ENCODE data around the gene PDE4A.

PDE4A gene

GRCh38 chr19:10399878-10400277, 20.5 kb upstream of the PDE4A start:
- ChIA-PET POLR2A (interaction anchor here (0.8 kb wide), 1 partner anchor 9 kb away, joined by 3 read pairs; no protein-coding TSS in a partner anchor), CTCF (interaction anchor here (0.8 to 41.8 kb wide), 7 partner anchors 8 to 137 kb away, joined by 3 to 1180 read pairs (median 32); partner anchors contain the start of genes ICAM1, PDE4A and TYK2)
- no peak for DNase-seq (ENCODE audit: low read depth, low spot score)
- H3K4me3 ChIP-seq (ENCODE audit: low read depth, low read length): no peak overlapping the region
- TF ChIP-seq CTCF (IDR thresholded peaks at IDR 0.05; ENCODE audit: insufficient read depth, low read length, missing control alignments): no peak

- no peak for DNase-seq (ENCODE audit: low read depth, low spot score)
- ChIA-PET CTCF (interaction anchor here (1.2 to 41.8 kb wide), 10 partner anchors 8 to 299 kb away, joined by 3 to 1180 read pairs (median 37); partner anchors contain the start of genes ICAM1, PDE4A and QTRT1), POLR2A (interaction anchor here (0.5 kb wide), 1 partner anchor 69 kb away, joined by 3 read pairs; no protein-coding TSS in a partner anchor)
- peak overlapping the region; percentile 98 for H3K4me3 ChIP-seq (ENCODE audit: low read depth, low read length)
- no peak for TF ChIP-seq CTCF (IDR thresholded peaks at IDR 0.05; ENCODE audit: insufficient read depth, low read length, missing control alignments)
These were observed 17.8 kb upstream of the PDE4A start for GRCh38 chr19:10402441-10403038.

- peak within 1 kb of the TSS; percentile 98 for H3K4me3 ChIP-seq (ENCODE audit: low read depth, low read length)
- POLR2A ChIA-PET: interaction anchor here (0.6 to 1.0 kb wide), 5 partner anchors 12 to 295 kb away, joined by 3 to 4 read pairs (median 3); no protein-coding TSS in a partner anchor
- TF ChIP-seq CTCF (IDR thresholded peaks at IDR 0.05; ENCODE audit: insufficient read depth, low read length, missing control alignments): no peak
- peak; percentile 63 for DNase-seq (ENCODE audit: low read depth, low spot score)
- CTCF ChIA-PET: interaction anchor here (0.6 to 41.8 kb wide), 22 partner anchors 9 to 298 kb away, joined by 3 to 1180 read pairs (median 5); partner anchors contain the start of genes ICAM1, PDE4A and QTRT1
These were observed 17.0 kb upstream of the PDE4A start, which contains the start of gene CDC37 for GRCh38 chr19:10403137-10404021. Gene CDC37, minus strand, starts transcription at chr19:10403542. Its CDS starts 63 bp downstream, at chr19:10403479.

- DNase-seq (ENCODE audit: low read depth, low spot score): no peak
- POLR2A ChIA-PET: interaction anchor here (0.5 to 2.4 kb wide), 2 partner anchors 11 to 19 kb away, joined by 4 to 6 read pairs; no protein-coding TSS in a partner anchor
- CTCF ChIA-PET: interaction anchor here (0.6 to 41.8 kb wide), 24 partner anchors 11 to 296 kb away, joined by 3 to 1180 read pairs (median 6); partner anchors contain the start of genes ICAM1, PDE4A and QTRT1
- no peak for TF ChIP-seq CTCF (IDR thresholded peaks at IDR 0.05; ENCODE audit: insufficient read depth, low read length, missing control alignments)
- H3K4me3 ChIP-seq (ENCODE audit: low read depth, low read length): peak overlapping the region; percentile 98
These were observed 15.2 kb upstream of the PDE4A start for GRCh38 chr19:10404888-10405820.

GRCh38 chr19:10406191-10406590, 14.1 kb upstream of the PDE4A start:
- ChIA-PET POLR2A (interaction anchor here (2.4 kb wide), 1 partner anchor 10 kb away, joined by 6 read pairs; no protein-coding TSS in a partner anchor), CTCF (interaction anchor here (1.1 to 41.8 kb wide), 11 partner anchors 9 to 293 kb away, joined by 4 to 1180 read pairs (median 11); partner anchors contain the start of genes ICAM1 and PDE4A)
- no peak for DNase-seq (ENCODE audit: low read depth, low spot score)
- no peak for TF ChIP-seq CTCF (IDR thresholded peaks at IDR 0.05; ENCODE audit: insufficient read depth, low read length, missing control alignments)
- H3K4me3 ChIP-seq (ENCODE audit: low read depth, low read length): no peak overlapping the region

Measured in AG04449 (cell line).